ENCODE results near the gene RAB36. TPM values are rescaled to one million over a fixed set of nuclear protein-coding genes. Genes with fewer than 3 reads are reported as not detected.

Gene RAB36
- total RNA-seq, 2 experiments from 2014 or later = 0.41 to 3.0 TPM

DNA sequence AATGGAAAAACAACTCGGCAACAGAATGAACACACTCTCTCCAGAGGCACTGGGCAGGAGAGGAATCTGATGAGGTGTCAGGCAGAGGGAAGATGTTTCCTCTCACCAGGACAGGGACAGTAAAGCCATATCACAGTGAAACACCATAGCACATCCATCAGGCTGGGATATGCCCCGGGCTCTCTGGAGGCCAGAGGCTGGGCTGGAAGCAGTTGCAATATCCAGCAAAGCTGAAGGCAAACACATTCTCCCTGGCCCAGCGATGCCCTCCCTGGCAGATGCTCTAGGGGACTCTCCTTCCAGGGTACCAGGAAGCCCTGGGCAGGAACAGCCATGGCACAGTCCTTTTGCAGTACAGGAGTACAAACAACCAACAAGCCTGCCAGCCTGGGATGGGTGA, 14.6 kb upstream of the RAB36 start:
- Histone ChIP-seq H3K9me3 (ENCODE audit: low read length) (no peaks in the 10 kb centered on the region), H3K79me2 (ENCODE audit: insufficient read depth, low read depth, low read length) (no peaks in the 10 kb centered on the region), H3K9me2 (ENCODE audit: insufficient read depth, low read length) (no peaks in the 10 kb centered on the region), H2AFZ (ENCODE audit: low read length) (no peak overlapping the region), H3K4me2 (ENCODE audit: low read length) (no peak overlapping the region), H3K27ac (ENCODE audit: low read depth, low read length, poor library complexity, severe bottlenecking) (no peak overlapping the region), H3K4me3 (ENCODE audit: low read depth, low read length, poor library complexity, severe bottlenecking) (no peak overlapping the region), H4K20me1 (ENCODE audit: insufficient read depth, low read length) (no peaks in the 10 kb centered on the region), H3K4me1 (ENCODE audit: insufficient read depth, low read length, poor library complexity, severe bottlenecking) (peaks cover 20% of the 10 kb centered on the region), H3K36me3 (ENCODE audit: insufficient read depth, low read length) (no peaks in the 10 kb centered on the region)
- intact Hi-C loops (cut with micrococcal nuclease; ENCODE audit: unreplicated experiment) = no loop called here
- BruUV-seq (replicated peaks) = no TSS peak
- DNase-seq (ENCODE audit: low spot score) = no peak
- TF ChIP-seq, protein P1, sequence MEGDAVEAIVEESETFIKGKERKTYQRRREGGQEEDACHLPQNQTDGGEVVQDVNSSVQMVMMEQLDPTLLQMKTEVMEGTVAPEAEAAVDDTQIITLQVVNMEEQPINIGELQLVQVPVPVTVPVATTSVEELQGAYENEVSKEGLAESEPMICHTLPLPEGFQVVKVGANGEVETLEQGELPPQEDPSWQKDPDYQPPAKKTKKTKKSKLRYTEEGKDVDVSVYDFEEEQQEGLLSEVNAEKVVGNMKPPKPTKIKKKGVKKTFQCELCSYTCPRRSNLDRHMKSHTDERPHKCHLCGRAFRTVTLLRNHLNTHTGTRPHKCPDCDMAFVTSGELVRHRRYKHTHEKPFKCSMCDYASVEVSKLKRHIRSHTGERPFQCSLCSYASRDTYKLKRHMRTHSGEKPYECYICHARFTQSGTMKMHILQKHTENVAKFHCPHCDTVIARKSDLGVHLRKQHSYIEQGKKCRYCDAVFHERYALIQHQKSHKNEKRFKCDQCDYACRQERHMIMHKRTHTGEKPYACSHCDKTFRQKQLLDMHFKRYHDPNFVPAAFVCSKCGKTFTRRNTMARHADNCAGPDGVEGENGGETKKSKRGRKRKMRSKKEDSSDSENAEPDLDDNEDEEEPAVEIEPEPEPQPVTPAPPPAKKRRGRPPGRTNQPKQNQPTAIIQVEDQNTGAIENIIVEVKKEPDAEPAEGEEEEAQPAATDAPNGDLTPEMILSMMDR (conservative IDR thresholded peaks at IDR 0.05; ENCODE audit: low read length) = no peak
- no peak for TF ChIP-seq EZH2phosphoT487 (IDR thresholded peaks at IDR 0.05; ENCODE audit: borderline replicate concordance, low read depth, low read length)
- CTCF ChIA-PET (ENCODE audit: unreplicated experiment) = no interaction called here
- POLR2A ChIA-PET = interaction anchor here (0.6 kb wide), 1 partner anchor 35 kb away, joined by 5 read pairs; no protein-coding TSS in a partner anchor

DNA sequence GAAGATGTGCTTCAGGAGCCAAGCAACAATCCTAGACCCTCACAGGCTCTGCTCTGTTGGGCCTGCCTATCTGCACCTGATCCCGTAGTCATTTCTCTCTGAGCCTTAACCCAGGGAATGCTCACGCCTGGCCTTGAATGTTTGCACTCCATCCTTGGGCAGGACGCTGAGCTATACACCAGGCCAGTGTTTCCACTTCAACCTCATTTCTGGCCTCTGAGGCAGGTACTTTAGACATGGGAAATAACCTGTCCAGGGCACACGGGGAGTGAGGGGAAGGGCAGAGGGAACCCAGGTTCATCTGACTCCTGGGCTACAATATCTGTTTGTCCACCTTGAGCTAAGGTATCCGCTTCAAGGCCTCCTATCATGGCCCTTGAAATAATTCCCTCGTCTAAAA, 13.3 kb upstream of the RAB36 start:
- DNase-seq (ENCODE audit: low spot score) = no peak
- H3K9me2 ChIP-seq (ENCODE audit: insufficient read depth, low read length) = no peaks in the 10 kb centered on the region
- H3K79me2 ChIP-seq (ENCODE audit: insufficient read depth, low read depth, low read length) = no peaks in the 10 kb centered on the region
- BruUV-seq (replicated peaks) = no TSS peak
- no peak overlapping the region for H3K4me2 ChIP-seq (ENCODE audit: low read length)
- H4K20me1 ChIP-seq (ENCODE audit: insufficient read depth, low read length) = no peaks in the 10 kb centered on the region
- no peak overlapping the region for H2AFZ ChIP-seq (ENCODE audit: low read length)
- H3K27ac ChIP-seq (ENCODE audit: low read depth, low read length, poor library complexity, severe bottlenecking) = no peak overlapping the region
- intact Hi-C loops (cut with micrococcal nuclease; ENCODE audit: unreplicated experiment) = no loop called here
- no peaks in the 10 kb centered on the region for H3K9me3 ChIP-seq (ENCODE audit: low read length)
- no peaks in the 10 kb centered on the region for H3K36me3 ChIP-seq (ENCODE audit: insufficient read depth, low read length)
- ChIA-PET POLR2A (interaction anchor here (1.9 kb wide), 1 partner anchor 12 kb away, joined by 4 read pairs; no protein-coding TSS in a partner anchor), CTCF (ENCODE audit: unreplicated experiment) (interaction anchor here (2.0 kb wide), 1 partner anchor 172 kb away, joined by 8 read pairs; no protein-coding TSS in a partner anchor)
- no peak overlapping the region for H3K4me3 ChIP-seq (ENCODE audit: low read depth, low read length, poor library complexity, severe bottlenecking)
- TF ChIP-seq, protein P1 (conservative IDR thresholded peaks at IDR 0.05; ENCODE audit: low read length) = no peak
- TF ChIP-seq EZH2phosphoT487 (IDR thresholded peaks at IDR 0.05; ENCODE audit: borderline replicate concordance, low read depth, low read length) = no peak
- peaks cover 25% of the 10 kb centered on the region for H3K4me1 ChIP-seq (ENCODE audit: insufficient read depth, low read length, poor library complexity, severe bottlenecking)

DNA sequence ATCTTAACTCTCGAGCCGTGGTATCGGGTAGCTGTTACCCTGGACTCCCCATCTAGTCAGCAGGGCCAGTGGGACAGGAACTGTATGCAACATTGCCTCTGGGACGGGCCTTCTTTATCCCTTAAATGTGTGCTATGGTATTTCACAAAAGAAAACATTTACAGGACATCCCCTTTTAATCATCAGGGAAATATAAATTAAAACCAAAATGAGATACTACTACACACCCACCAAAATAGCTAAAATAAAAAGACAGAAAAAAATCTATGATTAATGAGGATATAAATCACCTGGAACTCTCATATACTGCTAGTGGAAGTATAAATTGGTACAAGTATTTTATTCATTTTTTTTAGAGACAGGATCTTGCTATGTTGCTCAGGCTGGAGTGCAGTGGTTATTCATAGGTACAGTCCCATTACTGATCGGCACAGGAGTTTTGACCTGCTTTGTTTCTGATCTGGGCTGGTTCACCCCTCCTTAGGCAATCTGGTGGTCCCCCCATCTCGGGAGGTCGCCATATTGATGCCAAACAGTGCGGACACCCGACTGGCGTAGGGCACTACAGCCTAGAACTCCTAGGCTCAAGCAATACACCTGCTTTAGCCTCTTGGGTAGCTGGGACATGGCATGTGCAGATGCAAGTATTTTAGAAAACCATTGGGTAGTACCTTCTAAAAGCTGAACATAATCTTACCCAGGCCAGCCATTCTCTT, 12.7 kb upstream of the RAB36 start:
- H3K9me2 ChIP-seq (ENCODE audit: insufficient read depth, low read length) = no peaks in the 10 kb centered on the region
- peaks cover 29% of the 10 kb centered on the region for H3K4me1 ChIP-seq (ENCODE audit: insufficient read depth, low read length, poor library complexity, severe bottlenecking)

More for the DNA sequence above, 12.7 kb upstream of the RAB36 start:
- no peak for DNase-seq (ENCODE audit: low spot score)
- Histone ChIP-seq H3K79me2 (ENCODE audit: insufficient read depth, low read depth, low read length) (no peaks in the 10 kb centered on the region), H3K36me3 (ENCODE audit: insufficient read depth, low read length) (no peaks in the 10 kb centered on the region), H2AFZ (ENCODE audit: low read length) (no peak overlapping the region), H3K27ac (ENCODE audit: low read depth, low read length, poor library complexity, severe bottlenecking) (no peak overlapping the region), H4K20me1 (ENCODE audit: insufficient read depth, low read length) (no peaks in the 10 kb centered on the region), H3K4me2 (ENCODE audit: low read length) (no peak overlapping the region), H3K9me3 (ENCODE audit: low read length) (no peaks in the 10 kb centered on the region), H3K4me3 (ENCODE audit: low read depth, low read length, poor library complexity, severe bottlenecking) (no peak overlapping the region)
- ChIA-PET CTCF (ENCODE audit: unreplicated experiment) (interaction anchor here (0.7 to 2.0 kb wide), 2 partner anchors 173 to 344 kb away, joined by 3 to 8 read pairs; no protein-coding TSS in a partner anchor), POLR2A (interaction anchor here (0.6 to 1.9 kb wide), 3 partner anchors 12 to 173 kb away, joined by 3 to 4 read pairs (median 4); no protein-coding TSS in a partner anchor)
- TF ChIP-seq, protein P1 (conservative IDR thresholded peaks at IDR 0.05; ENCODE audit: low read length) = no peak
- TF ChIP-seq EZH2phosphoT487 (IDR thresholded peaks at IDR 0.05; ENCODE audit: borderline replicate concordance, low read depth, low read length) = no peak
- no TSS peak for BruUV-seq (replicated peaks)
- intact Hi-C loops (cut with micrococcal nuclease; ENCODE audit: unreplicated experiment) = no loop called here
